ENCODE data around the gene OPRM1.

OPRM1 gene

GRCh38 chr6:154093231-154094044 is 54.4 kb downstream of the OPRM1 start:
- H3K4me2 ChIP-seq (ENCODE audit: insufficient read depth, low read length), result no peak overlapping the region
- TF ChIP-seq CTCF (IDR thresholded peaks at IDR 0.05; ENCODE audit: borderline replicate concordance, extremely low read depth, low read length, poor library complexity, severe bottlenecking), result no peak
- TF ChIP-seq EZH2 (IDR thresholded peaks at IDR 0.05; ENCODE audit: borderline replicate concordance, low read depth, low read length, severe bottlenecking), result no peak
- no peak for ATAC-seq (ENCODE audit: insufficient read depth, low read depth)

GRCh38 chr6:154095571-154095970 is 56.5 kb downstream of the OPRM1 start:
- Histone ChIP-seq H2AFZ (ENCODE audit: low read depth, low read length) (no peak overlapping the region), H3K4me1 (ENCODE audit: insufficient read depth, low read length) (no peaks in the 10 kb centered on the region), H3K27me3 (ENCODE audit: insufficient read depth, low read length, poor library complexity) (peaks cover 4% of the 10 kb centered on the region), H3K27ac (ENCODE audit: low read length) (no peak overlapping the region), H3K4me2 (ENCODE audit: insufficient read depth, low read length) (no peak overlapping the region), H4K20me1 (ENCODE audit: insufficient read depth, low read length) (no peaks in the 10 kb centered on the region), H3K36me3 (ENCODE audit: insufficient read depth, low read length) (no peaks in the 10 kb centered on the region), H3K4me3 (ENCODE audit: low read depth in 1 of 2, low read length in 2 of 2) (no peak overlapping the region), H3K9ac (ENCODE audit: low read depth, low read length) (no peak overlapping the region), H3K9me3 (ENCODE audit: insufficient read depth, low read length, severe bottlenecking) (no peaks in the 10 kb centered on the region), H3K79me2 (ENCODE audit: insufficient read depth, low read length) (no peaks in the 10 kb centered on the region)
- no peak for ATAC-seq (ENCODE audit: insufficient read depth, low read depth)
- DNase-seq, result no peak
- no peak for TF ChIP-seq EZH2 (IDR thresholded peaks at IDR 0.05; ENCODE audit: borderline replicate concordance, low read depth, low read length, severe bottlenecking)
- TF ChIP-seq CTCF (IDR thresholded peaks at IDR 0.05; ENCODE audit: borderline replicate concordance, extremely low read depth, low read length, poor library complexity, severe bottlenecking), result no peak

More at GRCh38 chr6:154093231-154094044, 54.4 kb downstream of the OPRM1 start:
- Histone ChIP-seq H3K27me3 (ENCODE audit: insufficient read depth, low read length, poor library complexity) (peaks cover 4% of the 10 kb centered on the region), H3K9ac (ENCODE audit: low read depth, low read length) (no peak overlapping the region), H3K36me3 (ENCODE audit: insufficient read depth, low read length) (no peaks in the 10 kb centered on the region), H3K9me3 (ENCODE audit: insufficient read depth, low read length, severe bottlenecking) (no peaks in the 10 kb centered on the region), H4K20me1 (ENCODE audit: insufficient read depth, low read length) (no peaks in the 10 kb centered on the region), H2AFZ (ENCODE audit: low read depth, low read length) (no peak overlapping the region), H3K4me3 (ENCODE audit: low read depth in 1 of 2, low read length in 2 of 2) (no peak overlapping the region), H3K27ac (ENCODE audit: low read length) (no peak overlapping the region), H3K79me2 (ENCODE audit: insufficient read depth, low read length) (no peaks in the 10 kb centered on the region), H3K4me1 (ENCODE audit: insufficient read depth, low read length) (no peaks in the 10 kb centered on the region)
- no peak for DNase-seq

- Histone ChIP-seq H3K27me3 (ENCODE audit: insufficient read depth, low read length, poor library complexity) (peaks cover 4% of the 10 kb centered on the region), H3K79me2 (ENCODE audit: insufficient read depth, low read length) (no peaks in the 10 kb centered on the region), H3K4me1 (ENCODE audit: insufficient read depth, low read length) (no peaks in the 10 kb centered on the region), H4K20me1 (ENCODE audit: insufficient read depth, low read length) (no peaks in the 10 kb centered on the region), H3K9ac (ENCODE audit: low read depth, low read length) (no peak overlapping the region), H3K4me2 (ENCODE audit: insufficient read depth, low read length) (no peak overlapping the region), H3K36me3 (ENCODE audit: insufficient read depth, low read length) (no peaks in the 10 kb centered on the region), H3K4me3 (ENCODE audit: low read depth in 1 of 2, low read length in 2 of 2) (no peak overlapping the region), H3K9me3 (ENCODE audit: insufficient read depth, low read length, severe bottlenecking) (no peaks in the 10 kb centered on the region), H3K27ac (ENCODE audit: low read length) (no peak overlapping the region), H2AFZ (ENCODE audit: low read depth, low read length) (no peak overlapping the region)
- no peak for TF ChIP-seq EZH2 (IDR thresholded peaks at IDR 0.05; ENCODE audit: borderline replicate concordance, low read depth, low read length, severe bottlenecking)
- DNase-seq, result no peak
- no peak for ATAC-seq (ENCODE audit: insufficient read depth, low read depth)
Measured at GRCh38 chr6:154096316-154096715, 57.3 kb downstream of the OPRM1 start.

DNA sequence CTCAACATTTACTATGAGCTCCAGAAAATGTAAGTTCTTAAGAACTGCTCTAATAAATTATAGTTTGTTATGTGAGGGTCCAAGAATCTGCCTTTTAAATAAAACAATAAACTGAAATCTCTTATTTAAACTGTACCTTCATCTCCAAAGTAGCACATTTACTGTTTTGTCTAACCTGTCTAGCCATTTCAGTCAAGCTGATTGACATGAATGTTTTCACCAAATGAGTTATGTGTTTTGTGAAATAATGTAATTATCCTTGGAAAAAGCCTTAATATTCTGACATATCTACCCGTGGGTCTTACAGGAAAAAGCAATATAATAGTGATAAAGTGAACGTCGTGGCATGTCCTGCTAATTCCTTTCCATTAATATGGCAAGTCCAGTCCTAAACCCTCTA is 57.8 kb downstream of the OPRM1 start:
- no peak overlapping the region for H2AFZ ChIP-seq (ENCODE audit: low read depth, low read length)
- H3K9ac ChIP-seq (ENCODE audit: low read depth, low read length), result no peak overlapping the region
- no peaks in the 10 kb centered on the region for H3K36me3 ChIP-seq (ENCODE audit: insufficient read depth, low read length)
- H3K4me2 ChIP-seq (ENCODE audit: insufficient read depth, low read length), result no peak overlapping the region
- H4K20me1 ChIP-seq (ENCODE audit: insufficient read depth, low read length), result no peaks in the 10 kb centered on the region
- ATAC-seq (ENCODE audit: insufficient read depth, low read depth) (no peak), DNase-seq (no peak)
- no peaks in the 10 kb centered on the region for H3K9me3 ChIP-seq (ENCODE audit: insufficient read depth, low read length, severe bottlenecking)
- H3K4me3 ChIP-seq (ENCODE audit: low read depth in 1 of 2, low read length in 2 of 2), result no peak overlapping the region
- no peak overlapping the region for H3K27ac ChIP-seq (ENCODE audit: low read length)
- peaks cover 4% of the 10 kb centered on the region for H3K27me3 ChIP-seq (ENCODE audit: insufficient read depth, low read length, poor library complexity)
- H3K4me1 ChIP-seq (ENCODE audit: insufficient read depth, low read length), result no peaks in the 10 kb centered on the region
- TF ChIP-seq CTCF (IDR thresholded peaks at IDR 0.05; ENCODE audit: borderline replicate concordance, extremely low read depth, low read length, poor library complexity, severe bottlenecking) (no peak), EZH2 (IDR thresholded peaks at IDR 0.05; ENCODE audit: borderline replicate concordance, low read depth, low read length, severe bottlenecking) (no peak)
- no peaks in the 10 kb centered on the region for H3K79me2 ChIP-seq (ENCODE audit: insufficient read depth, low read length)
